Hematopoietic multipotent progenitor cell treated with erythropoietin and hydrocortisone succinate and interleukin-3 and kit ligand, for 17 days (in vitro differentiated cells): ENCODE results near the gene SPTSSA.
"Not testable (repeated sequence)": the region's sequence is repeated elsewhere in the genome, so short reads cannot be mapped to it uniquely, and the experiment has no call there.

ENCODE experiments used
- DNase-seq: peaks from one replicate; pipeline ENCODE4 v3.0.0-alpha.2; 2015; ENCODE audit warnings: low spot score

SPTSSA gene

GRCh38 chr14:34472706-34473279 lies 10.8 kb upstream of the SPTSSA start:
- DNase-seq = no peak

DNA sequence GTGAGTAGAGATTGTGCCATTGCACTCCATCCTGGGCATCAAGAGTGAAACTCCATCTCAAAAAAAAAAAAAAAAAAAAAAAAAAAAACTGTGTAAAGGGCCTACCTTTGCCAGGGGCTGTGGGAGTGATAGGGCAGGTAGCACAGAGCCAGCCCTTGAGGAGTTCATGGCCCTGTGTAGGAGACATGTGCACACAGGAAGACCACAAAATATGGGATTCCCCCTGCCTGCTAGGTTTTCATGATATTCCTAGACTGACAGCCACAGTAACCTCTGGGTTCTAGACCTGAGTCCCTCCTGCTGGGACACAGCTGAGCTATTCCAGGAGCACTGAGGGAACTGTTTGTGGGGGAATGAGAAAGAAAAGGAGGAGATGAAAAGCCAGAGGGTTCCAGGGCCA lies 8.3 kb upstream of the SPTSSA start:
- DNase-seq = no peak

DNA sequence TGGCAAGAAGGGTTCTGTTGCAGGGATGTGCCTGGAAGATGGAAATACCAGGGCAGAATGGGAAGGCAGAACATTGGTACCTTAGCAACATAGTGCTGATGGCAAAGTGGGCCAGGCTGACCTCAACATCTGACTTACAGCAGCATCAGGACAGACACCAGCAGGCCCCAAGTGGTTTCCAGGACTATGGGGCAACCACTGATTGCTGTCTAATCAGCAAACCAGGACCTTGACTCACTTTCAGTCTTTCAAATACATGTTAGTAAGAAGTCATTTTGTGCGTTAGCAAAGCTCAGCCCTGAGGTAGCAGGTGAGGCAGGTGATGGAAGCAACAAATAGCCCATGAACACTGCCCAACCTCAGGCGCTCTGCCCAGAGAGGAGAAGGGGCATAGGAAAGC lies 4.7 kb upstream of the SPTSSA start:
- no peak for DNase-seq

DNA sequence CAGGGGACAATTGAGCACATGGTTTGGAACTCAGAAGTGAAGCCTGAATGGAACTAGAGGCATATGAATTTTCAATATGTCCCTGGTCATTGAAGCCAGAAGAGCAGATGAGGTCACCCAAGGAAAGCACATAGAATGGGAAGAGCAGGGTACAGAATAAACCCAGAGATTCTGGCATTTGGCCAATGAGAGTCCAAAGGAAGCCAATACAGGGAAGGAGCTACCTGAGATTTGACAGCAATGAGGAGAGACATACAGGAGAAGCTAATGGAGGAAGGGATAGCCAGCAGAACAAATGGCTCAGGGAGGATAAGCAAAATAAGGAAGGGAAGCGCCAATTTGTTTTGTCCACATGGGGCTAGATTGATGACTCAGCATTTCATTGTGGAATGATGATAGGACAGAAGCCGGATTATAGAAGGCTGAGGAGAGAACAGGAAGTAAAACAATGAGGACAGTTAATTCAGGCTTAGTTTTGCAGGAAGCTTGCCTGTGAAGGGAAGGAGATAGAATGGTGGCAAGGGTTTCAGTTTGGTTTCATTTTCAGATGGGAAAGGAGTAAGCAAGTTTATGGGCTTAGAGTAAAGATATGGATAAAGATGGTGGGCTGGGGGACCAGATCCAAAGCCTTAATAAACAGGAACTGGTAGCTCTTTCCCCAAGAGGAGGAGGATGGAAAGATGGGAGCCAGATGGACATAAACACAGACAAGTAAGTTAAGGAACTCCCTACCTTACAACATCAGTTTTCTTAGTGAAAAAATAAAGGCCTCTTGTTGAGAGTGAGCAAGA lies 3.2 kb upstream of the SPTSSA start:
- no peak for DNase-seq

DNA sequence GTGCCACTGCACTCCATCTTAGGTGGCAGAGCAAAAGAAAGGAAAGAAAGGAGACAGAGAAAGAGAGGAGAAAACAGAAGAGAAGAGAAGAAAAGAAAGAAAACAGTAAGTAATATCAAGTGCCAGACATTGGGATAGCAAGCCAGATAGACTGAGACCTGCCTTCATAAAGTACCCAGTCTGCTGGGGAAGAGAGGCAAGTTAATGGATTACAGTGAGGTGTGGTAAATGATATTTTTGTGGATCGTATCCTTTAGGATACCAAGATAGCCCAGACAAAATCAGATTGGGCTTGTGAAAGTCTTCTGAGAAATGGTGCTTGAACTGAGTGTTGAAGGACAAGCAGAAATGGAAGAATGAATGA lies 1.5 kb upstream of the SPTSSA start:
- DNase-seq = no peak

GRCh38 chr14:34461334-34462131 lies 507 bp downstream of the SPTSSA start:
- DNase-seq = peak; percentile 38

DNA sequence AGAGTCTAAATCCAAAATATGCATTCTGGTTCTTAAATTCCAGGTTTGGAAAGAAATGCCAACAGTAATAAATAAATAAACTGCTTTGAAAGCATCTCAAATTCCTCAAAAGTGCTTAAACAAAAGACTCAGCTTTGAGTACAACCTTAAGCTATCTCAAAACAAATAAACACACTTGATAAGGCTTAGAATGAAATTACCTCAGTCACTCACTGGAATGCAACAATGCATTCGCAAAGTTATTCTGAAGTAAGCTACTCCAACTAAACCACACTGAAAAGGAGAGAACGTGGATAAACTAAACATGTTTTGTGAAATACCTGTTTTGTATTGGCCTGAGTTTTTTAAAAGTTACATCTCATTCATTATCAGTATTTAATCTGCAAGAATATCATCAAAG lies 1.2 kb downstream of the SPTSSA start:
- no peak for DNase-seq

DNA sequence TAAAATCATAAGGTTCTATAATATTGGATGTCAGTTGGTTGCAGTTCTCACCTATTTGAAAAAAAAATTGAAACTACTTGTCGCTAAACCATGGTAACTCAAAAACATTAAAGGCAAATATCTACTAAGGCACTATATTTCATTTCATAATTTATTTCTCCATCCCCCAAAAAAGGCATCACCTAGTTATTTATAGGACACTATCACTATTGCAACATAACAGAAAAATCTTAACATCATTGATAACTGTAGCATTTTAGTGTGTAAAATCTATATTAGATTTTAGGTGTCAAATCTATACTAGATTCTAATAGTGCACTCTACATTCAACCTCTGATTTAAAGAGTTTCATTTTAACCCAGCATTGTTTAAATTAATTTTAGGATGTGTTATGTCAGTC lies 1.7 kb downstream of the SPTSSA start:
- no peak for DNase-seq

- no peak for DNase-seq
Observed at GRCh38 chr14:34457186-34457585, 4.9 kb downstream of the SPTSSA start.

GRCh38 chr14:34453226-34453625 lies 8.8 kb downstream of the SPTSSA start:
- no peak for DNase-seq

GRCh38 chr14:34452258-34452822 lies 9.7 kb downstream of the SPTSSA start:
- DNase-seq = no peak

DNA sequence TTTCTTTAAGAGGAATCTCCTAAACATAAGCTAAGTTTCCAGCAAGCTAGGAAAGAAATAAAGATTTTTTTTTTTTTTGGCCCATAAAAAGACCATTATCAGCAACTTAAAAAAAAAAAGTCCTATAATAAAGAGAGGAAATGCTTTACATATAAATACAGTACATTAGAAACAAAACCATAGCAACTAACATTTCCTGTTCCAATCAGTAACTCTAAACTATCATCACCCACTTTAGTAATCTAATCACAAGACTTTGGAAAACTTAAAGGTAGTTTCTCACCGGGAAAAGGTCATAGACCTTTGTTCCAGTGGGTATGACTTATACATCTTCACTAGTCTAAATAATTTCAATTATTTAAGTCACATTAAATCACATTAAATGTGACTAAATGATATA lies 11.1 kb downstream of the SPTSSA start:
- no peak for DNase-seq

- DNase-seq = no peak
Observed at GRCh38 chr14:34450542-34450915, 11.5 kb downstream of the SPTSSA start.

DNA sequence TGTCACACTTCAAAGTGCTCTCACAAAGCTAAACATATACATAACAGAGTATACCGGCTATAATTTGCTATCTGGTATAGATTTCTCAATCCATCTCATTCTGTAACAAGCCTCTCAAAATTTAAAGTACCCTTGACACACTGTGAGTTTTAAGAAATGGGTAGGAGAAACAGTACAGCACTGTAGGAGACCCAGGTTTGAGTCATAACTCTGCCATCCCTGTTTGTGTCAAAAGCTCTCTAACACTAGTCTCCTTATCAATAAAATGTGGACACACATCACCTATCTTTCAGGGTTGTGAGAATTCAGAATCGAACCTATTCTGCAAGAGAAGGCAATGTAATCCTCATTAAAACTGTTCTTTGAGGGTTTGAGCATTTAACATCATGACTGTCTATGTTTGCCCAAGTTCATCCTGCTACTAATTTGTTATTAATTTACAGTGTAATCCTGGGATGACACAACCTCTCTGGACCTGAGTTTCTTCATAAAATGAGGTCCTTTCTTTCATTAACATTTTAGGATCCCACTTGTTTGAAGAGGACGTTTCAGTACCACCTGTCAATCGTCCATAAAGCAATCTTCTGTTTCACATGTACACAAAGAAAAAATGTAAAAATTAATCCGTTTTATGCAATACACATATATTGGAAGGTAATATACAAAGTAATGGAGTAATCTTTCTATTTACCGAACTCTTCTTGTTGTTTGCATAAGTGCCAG lies 12.1 kb downstream of the SPTSSA start:
- DNase-seq = no peak

DNA sequence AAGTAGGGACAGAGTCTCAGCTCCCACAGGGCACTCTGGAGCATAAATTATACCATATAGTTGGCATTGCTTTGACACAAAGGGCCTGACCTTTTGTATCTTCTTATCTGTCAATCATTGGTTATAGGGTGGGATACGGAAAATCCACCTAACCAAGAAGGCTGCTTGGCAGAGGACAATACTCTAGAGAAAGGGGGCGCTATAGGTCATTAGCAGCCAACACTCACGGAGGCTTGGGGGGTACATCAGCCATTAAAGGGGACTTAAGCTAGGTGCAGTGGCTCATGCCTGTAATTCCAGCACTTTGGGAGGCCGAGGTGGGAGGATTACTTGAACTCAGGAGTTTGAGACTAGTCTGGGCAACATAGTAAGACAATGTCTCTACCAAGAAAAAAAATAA lies 22.9 kb downstream of the SPTSSA start:
- no peak for DNase-seq

- DNase-seq = no peak
Observed at GRCh38 chr14:34438438-34438837, 23.6 kb downstream of the SPTSSA start.

- no peak for DNase-seq
Observed at GRCh38 chr14:34437729-34438080, 24.3 kb downstream of the SPTSSA start.

GRCh38 chr14:34436960-34437728 lies 24.9 kb downstream of the SPTSSA start:
- no peak for DNase-seq

- no peak for DNase-seq
Observed at GRCh38 chr14:34436118-34436905, 25.7 kb downstream of the SPTSSA start.

- DNase-seq = no peak
Observed at GRCh38 chr14:34433957-34434356, 28.1 kb downstream of the SPTSSA start.

DNA sequence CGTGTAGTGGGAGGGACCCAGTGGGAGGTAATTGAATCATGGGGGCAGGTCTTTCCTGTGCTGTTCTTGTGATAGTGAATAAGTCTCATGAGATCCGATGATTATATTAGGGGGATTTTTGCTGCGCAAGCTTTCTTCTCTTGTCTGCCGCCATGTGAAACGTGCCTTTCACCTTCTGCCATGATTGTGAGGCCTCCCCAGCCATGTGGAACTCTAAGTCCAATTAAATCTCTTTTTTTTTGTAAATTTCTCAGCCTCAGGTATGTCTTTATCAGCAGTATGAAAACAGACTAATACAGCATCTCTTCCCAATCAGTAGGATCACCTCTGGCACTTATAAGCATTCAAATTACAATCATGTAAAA lies 34.0 kb downstream of the SPTSSA start:
- not testable (repeated sequence) for DNase-seq
